Regular cardiac myocyte (primary cell): ENCODE results near the gene OPRL1. TPM values are rescaled to one million over a fixed set of nuclear protein-coding genes. Genes with fewer than 3 reads are reported as not detected.

ENCODE experiments used
- total RNA-seq: library from RNA; depleted of rRNA; stranded (reverse); fragments of >200 nt; gene quantifications from 2 replicates; pipeline ENCODE4 v1.2.3, GENCODE V29; 2014

Gene OPRL1
- 0.19 and 2.0 TPM in 2 replicates for total RNA-seq

DNA sequence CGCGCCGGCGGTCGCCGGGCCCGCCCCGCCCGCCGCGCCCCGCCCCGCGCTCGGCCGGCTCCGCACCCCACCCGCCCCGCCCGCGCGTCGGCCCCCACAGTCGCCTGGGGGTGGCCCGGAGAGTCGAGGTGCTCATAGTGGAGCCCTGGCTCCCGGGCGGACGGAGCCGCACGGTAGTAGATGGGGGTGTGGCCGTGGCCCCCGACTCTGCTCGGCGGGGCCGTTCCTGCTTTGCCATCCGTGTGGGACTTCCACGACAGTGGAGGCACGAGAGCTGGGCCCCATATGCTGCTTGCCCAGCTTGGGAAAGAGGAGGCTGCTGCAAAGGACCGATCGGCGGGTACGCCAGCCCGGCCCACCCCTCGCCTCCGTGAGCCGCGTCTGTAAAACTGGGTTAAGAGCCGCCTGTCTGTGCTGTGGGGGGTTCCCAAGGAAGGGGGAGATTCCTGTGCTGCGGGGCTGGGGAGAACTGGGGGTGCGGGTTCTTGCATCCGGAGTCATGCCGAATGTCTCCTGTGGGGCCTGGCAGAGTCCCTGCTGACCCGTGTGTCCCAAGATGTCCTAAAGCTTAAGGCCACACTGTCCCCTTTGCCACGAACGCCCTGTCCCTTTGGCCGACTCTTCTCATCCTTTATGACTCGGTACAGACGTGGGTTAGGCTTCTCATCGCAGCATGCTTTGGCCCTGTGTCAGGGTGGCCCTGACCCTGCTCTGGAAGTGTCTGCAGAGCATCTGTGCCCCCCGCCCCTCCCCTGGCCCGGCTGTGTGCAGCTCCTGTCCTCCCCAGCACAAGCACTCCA, at the start of gene OPRL1:
TSS of gene OPRL1 (plus strand) at position 70 of the 800 bp plus-strand sequence. CDS start 12,639 bp downstream, outside the sequence.

DNA sequence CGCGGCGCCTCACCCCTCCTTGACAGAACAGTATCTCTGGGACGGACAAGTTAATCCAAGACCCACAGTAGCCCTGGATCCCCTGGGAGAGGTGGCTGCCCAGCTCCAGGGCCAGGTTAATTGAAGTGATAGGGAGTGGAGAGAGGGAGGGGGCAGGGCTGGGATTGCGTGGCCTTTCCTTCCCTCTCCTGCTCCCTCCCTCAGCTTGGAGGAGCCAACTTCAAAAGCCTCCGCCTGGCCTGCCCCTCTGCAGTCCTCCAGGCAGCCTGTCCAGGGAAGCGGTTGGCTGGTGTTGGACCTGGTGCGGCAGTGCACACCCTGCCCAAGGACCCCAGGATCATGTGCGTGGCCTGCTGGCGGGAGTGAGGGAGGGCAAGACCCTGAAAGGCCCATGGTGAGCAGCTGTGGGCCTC, 43.9 kb upstream of the OPRL1 start, which contains the start of gene C20orf204:
TSS of gene C20orf204 (plus strand) at position 250 of the 413 bp plus-strand sequence. CDS start at position 392, 142 bp downstream.

DNA sequence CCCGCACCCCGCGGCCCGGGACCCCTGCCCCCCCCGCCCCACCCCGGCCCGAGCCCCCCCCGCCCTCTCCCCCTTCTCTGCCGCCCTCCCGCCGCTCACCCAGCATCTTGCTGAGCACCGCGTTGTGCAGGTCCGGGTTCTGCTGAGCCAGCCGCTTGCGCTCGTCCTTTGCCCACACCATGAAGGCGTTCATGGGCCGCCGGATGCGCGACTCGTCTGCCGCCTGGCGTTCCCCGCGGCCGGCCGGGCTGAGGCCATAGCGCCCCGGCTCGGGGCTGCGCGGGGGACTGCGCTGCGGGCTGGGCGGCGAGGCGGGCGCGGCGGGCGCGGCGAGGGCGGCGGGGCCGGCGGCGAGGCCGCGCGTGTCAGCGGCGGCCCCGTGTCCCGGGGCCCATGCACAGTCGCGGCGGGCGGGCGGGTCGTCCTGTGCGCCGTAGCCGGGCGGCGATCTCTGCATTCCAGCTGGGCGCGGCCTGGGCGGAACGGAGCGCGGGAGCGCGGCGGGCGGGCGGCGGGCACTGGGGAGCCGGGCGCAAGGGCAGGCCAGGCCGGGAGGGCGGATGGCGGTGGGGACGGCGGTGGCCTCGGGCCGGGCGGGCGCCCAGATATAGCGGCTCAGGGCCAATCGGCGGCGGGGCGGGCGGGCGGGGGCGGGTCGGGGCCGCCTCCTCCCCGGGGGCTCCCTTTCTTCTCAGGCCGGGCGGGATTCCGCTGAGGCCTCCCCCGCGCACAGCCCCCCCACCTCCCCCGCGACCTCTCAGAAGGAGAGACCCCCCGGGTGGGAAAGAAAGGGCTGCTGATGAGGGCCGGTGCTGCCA, 30.6 kb upstream of the OPRL1 start, which contains the start of gene SOX18:
TSS of gene SOX18 (minus strand) at position 580 of the 818 bp plus-strand sequence. CDS start at position 457, 123 bp downstream.

DNA sequence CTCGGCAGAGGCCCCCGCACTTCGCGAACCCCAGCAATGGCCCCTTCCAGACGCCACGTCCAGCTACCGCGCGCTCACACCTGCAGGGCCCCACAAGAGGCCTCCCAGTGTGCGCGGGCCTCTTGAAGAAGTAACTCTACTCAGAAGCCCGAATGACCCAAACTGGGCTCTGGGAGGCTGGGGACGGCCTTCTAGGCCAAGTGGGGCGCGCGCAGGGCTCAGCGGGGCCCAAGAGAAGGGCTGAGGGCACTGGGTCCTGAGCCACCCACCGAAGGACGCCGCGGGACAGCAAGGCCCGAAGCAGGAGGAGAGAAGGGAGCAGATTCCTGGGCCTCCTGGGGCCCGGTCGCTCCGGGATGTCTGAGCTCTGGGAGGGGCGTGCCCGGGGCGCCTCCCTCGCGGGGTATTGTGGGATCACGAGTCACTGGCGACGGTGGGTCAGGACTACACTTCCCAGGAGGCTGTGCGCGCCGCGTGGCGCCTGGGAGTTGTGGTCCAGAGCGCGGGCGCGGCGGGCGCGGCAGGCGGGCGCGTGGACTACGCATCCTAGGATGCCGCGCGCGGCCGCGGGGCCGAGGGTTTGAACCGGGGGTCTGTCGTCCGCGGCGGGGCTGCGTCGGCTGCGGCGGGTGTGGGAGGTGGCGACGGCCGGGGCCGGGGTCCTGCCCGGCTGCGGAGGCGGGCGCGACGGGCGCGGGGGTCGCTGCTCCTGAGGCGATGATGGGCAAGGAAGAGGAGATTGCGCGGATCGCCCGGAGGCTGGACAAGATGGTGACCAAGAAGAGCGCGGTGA, 17.1 kb upstream of the OPRL1 start, which contains the start of gene TCEA2:
TSS of gene TCEA2 (plus strand) at position 603 of the 793 bp plus-strand sequence. CDS start at position 718, 115 bp downstream.

DNA sequence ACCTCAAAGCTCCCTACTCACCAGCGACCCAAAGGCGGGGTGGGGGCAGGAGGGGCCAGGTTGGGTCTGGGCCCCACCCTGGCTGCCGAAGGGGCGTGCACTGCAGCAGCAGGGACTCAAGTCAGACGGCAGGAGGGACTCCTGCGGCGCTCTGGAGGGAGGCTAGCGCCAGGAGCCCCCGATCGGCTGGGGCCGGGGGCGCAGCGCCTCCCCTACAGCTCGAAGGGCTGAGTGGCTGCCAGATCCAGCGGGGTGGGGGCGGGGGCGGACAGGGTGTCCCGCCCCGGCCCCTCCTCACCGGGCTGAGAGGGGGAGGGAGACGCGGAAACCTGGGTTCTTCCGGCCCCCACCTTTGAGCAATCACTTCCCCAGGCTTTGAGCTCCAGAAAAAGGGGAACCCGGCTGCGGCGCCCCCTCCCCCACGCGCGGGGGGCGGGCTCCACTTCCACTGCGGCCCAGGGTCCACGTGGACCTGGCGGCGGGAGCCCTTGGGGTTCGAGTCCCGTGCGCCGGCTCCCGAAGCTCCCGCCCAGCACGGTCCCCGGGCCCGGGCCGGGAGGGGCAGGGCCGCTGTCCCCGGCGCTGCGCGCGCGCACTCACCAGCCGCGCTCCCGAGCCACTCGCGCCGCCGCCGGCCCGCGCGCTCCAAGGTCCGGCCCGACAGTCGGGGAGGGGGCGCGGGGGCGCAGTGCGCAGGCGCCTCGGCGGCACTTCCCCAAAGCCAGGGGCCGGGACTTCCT, 439 bp upstream of the OPRL1 start, which contains the start of gene RGS19:
TSS of gene RGS19 (minus strand) at position 246 of the 740 bp plus-strand sequence. CDS start 2,632 bp downstream, outside the sequence.

DNA sequence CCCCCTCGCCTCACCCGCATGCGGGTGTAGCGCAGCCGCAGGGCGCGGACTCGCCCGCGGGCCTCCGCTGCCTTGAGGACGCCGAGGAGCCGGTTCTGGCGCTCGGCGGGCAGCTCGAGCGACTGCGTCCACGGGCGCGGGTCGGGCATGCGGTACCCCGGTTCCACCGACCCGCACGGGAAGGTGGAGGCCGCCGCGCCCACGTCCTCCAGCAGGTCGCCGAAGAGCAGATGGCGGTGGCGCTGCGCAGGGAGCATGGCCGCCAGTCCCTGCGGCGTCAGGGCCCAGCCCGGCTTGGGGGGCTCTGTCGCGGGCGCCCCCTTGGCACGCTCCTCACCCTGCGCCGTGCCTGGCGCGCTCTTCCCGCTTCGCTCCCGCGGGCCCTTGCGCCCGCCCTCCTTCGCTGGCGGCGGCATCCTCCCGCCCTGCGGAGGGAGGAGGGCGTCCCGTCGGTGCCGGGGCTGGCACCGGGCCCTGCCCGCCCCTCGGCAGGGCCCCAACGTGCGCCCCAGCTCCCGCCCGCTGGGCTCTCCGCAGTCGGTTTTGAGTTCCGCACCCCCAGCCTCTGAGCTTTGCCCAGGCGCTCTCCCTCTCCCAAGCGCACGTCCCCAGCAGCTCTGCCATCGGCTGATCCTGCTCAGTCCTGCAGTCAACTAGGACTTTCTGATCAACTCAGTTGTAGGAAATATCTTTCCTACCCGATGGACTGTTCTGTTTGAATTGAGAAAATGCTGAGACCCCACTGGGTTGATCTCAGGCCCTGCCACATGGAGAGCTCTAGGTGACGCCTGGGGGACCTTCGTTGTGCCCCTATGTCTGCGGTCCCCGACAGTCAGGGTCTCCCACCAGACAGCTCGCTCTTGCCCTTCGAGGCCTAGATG, 4.2 kb downstream of the OPRL1 start, which contains the start of gene LKAAEAR1:
TSS of gene LKAAEAR1 (minus strand) at position 595 of the 881 bp plus-strand sequence. CDS start at position 416, 179 bp downstream.

DNA sequence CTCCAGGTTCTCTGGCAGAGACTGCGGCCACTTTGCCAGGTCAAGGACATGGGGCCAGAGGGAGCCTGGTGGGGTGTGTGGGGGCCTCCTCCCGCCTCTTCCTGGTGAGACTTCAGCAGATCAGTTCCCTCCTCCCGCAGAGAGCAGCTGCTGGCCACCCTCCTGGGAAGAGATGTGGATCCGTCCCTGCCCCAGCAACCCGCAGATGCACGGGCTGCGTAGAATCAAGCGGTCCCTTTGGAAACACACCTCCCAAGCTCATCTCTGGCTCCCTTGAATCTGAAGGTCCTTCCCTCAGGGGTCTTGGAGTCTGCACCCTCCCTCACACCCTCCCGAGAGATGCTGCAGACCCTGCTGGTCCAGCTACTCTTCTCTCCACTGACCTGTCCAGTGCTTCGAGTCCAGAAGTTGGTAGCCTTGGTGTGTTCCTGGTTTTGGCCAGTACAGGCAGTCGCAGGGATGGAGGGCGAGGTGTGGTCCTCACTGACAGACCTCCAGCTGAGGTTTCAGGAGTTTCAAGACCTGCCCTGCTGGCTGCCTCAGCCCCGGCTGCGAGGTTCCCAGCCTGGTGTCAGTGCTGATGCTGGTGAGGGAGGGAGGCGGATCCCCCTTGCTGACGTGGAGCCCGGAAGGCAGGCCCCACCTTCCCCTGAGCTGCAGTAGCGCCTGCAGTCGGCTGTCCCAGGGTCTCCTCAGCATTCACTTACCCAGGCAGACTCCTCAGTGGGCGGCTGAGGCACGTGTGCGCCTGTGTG, 27.3 kb downstream of the OPRL1 start, which contains the start of gene NPBWR2:
TSS of gene NPBWR2 (minus strand) at position 585 of the 755 bp plus-strand sequence. CDS start 734 bp downstream, outside the sequence.

Other genes with a start within 250 kb of the OPRL1 start
- gene ZBTB46, start 248.8 kb upstream of the OPRL1 start, total RNA-seq: 4.8 and 14.6 TPM in 2 replicates
- not detected in 2 replicates for gene ABHD16B, start 218.6 kb upstream of the OPRL1 start, total RNA-seq
- 137 and 175 TPM in 2 replicates for gene TPD52L2, start 214.8 kb upstream of the OPRL1 start, total RNA-seq
- gene DNAJC5, start 185.0 kb upstream of the OPRL1 start, total RNA-seq: 73.9 and 78.2 TPM in 2 replicates
- 13.5 and 25.9 TPM in 2 replicates for gene UCKL1, start 123.7 kb upstream of the OPRL1 start, total RNA-seq
- 5.1 and 8.4 TPM in 2 replicates for gene ZNF512B, start 110.2 kb upstream of the OPRL1 start, total RNA-seq
- 0.38 and 0.56 TPM in 2 replicates for gene SAMD10, start 100.4 kb upstream of the OPRL1 start, total RNA-seq
- 49.6 and 65.6 TPM in 2 replicates for gene PRPF6, start 99.0 kb upstream of the OPRL1 start, total RNA-seq
- gene C20orf204, start 43.9 kb upstream of the OPRL1 start, total RNA-seq: 0.77 and 0.85 TPM in 2 replicates
- gene SOX18, start 30.4 kb upstream of the OPRL1 start, total RNA-seq: under 0.01 and 0.19 TPM in 2 replicates
- 10.0 and 33.0 TPM in 2 replicates for gene TCEA2, start 16.9 kb upstream of the OPRL1 start, total RNA-seq
- gene RGS19, start 564 bp upstream of the OPRL1 start, total RNA-seq: 6.3 and 7.0 TPM in 2 replicates
- gene LKAAEAR1, start 4.3 kb downstream of the OPRL1 start, total RNA-seq: 0.19 TPM in 1 of 2 replicates, not detected in the other
- gene NPBWR2, start 27.5 kb downstream of the OPRL1 start, total RNA-seq: not detected in 2 replicates
- not detected in 2 replicates for gene MYT1, start 84.4 kb downstream of the OPRL1 start, total RNA-seq
- gene PCMTD2, start 175.7 kb downstream of the OPRL1 start, total RNA-seq: 25.3 and 44.0 TPM in 2 replicates